ENCODE measurements around the gene ENPP1.
A peak's percentile ranks its signal among the peaks of the same experiment; 100 is the strongest.
"Not testable (repeated sequence)": the region's sequence is repeated elsewhere in the genome, so short reads cannot be mapped to it uniquely, and the experiment has no call there.

ENPP1 gene

DNA sequence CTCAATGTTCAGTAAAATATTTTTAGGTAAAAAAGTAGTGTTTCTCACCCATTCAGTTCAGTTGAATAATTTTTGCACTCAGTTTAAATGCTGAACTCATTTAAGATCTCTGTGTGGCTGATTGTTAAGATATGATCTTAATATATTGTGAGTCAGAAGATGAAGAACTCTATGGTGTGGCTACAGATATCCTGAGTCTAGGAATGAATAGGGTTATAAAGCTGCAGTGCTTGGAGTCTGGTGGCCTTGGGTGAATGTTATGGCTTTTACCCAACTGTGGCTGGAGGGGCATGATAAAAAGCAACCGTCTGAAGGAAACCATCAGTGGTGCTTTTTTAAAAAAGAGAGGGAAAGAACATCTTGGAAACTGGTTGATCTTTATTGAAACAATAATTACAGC lies 77.4 kb downstream of the ENPP1 start:
- DNase-seq: no peak

GRCh38 chr6:131886517-131886916 lies 78.7 kb downstream of the ENPP1 start:
- DNase-seq: no peak

GRCh38 chr6:131890091-131890490 lies 82.3 kb downstream of the ENPP1 start:
- no peak for DNase-seq

DNA sequence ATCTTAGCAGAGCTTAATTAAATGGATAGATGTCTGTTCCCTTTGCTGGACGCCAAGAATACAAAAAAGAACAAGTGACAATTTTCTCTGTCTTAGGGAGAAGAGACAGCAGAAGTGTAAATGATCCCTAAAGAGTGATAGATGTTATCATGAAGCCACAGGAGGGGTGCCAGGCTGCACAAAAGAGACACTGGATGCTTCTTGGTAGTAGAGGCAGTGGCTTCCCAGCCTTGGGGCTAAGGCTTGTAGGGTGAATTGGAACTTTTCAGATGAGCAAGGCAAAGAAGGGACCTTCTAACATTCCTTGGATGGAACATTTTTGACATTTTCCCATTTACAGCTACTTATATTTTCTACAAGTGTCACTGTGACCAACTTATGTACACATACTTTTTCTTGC lies 85.4 kb downstream of the ENPP1 start:
- DNase-seq: no peak

- no peak for DNase-seq
Observed at GRCh38 chr6:131894493-131895424, 86.9 kb downstream of the ENPP1 start.

DNA sequence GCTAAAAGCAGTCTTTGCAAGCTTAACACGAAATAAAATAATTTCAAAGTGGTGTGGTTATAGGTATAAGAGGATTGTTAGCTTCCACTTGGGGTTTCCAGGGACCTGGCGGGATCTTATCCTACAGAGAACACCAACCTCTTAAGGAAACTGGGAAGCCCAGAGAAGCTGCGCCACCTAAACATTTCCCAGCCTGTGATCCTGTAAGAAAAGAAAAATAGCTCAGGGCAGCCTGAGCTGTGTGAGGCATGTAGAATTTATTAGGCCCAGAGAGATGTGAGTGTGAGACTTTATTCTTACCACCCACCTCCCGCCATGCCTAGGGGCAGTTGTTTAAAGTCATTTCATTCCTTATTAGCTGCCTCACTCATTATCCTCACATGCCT lies 89.2 kb downstream of the ENPP1 start:
- DNase-seq: no peak

DNA sequence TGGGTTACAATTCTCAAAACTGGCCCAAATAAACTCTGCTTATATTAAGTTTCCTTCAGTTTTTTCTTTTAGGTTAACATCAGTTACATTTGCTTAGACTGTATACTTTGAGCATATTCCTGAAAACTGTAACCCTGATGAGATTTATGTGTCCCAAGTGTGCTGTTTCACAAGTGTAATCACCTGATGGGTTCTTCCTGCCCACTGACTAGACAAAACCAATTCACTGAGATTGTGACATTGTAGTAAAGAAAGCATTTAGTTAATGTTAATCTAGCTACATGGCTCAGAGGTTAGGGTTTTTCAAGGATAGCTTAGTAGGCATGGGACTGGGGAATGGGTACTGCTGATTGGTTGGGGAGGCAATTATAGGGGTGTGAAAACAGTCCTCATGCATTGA lies 89.8 kb downstream of the ENPP1 start:
- no peak for DNase-seq

DNA sequence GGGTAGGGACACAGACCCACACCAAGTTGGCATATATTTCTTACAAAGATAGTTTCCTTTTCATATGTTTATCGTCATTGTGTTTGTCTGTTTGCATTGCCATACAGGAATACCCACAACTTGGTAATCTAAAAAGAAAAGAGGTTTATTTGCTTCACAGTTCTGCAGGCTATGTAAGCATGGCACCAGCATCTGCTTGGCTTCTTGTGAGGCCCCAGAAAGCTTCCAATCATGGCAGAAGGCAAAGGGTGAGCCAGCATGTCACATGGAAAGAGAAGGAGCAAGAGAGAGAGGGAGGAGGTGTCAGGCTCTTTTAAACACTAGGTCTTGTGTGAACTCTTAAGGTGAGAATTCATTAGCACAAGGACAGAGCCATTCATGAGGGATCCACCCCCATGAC lies 90.9 kb downstream of the ENPP1 start:
- no peak for DNase-seq

- DNase-seq: no peak
Observed at GRCh38 chr6:131900231-131900630, 92.4 kb downstream of the ENPP1 start.

- not testable (repeated sequence) for DNase-seq
Observed at GRCh38 chr6:131901326-131901873, 93.6 kb downstream of the ENPP1 start.

DNA sequence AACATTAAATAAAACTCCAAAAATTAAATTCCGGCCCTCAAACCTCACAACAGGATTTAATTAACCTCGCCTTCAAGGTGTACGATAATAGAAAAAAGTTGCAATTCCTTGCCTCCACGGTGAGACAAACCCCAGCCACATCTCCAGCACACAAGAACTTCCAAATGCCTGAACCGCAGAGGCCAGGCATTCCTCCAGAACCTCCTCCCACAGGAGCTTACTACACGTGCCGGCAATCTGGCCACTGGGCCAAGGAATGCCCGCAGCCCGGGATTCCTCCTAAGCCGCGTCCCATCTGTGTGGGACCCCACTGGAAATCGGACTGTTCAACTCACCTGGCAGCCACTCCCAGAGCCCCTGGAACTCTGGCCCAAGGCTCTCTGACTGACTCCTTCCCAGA lies 95.9 kb downstream of the ENPP1 start:
- not testable (repeated sequence) for DNase-seq

GRCh38 chr6:131908787-131909186 lies 101.0 kb downstream of the ENPP1 start:
- not testable (repeated sequence) for DNase-seq

DNA sequence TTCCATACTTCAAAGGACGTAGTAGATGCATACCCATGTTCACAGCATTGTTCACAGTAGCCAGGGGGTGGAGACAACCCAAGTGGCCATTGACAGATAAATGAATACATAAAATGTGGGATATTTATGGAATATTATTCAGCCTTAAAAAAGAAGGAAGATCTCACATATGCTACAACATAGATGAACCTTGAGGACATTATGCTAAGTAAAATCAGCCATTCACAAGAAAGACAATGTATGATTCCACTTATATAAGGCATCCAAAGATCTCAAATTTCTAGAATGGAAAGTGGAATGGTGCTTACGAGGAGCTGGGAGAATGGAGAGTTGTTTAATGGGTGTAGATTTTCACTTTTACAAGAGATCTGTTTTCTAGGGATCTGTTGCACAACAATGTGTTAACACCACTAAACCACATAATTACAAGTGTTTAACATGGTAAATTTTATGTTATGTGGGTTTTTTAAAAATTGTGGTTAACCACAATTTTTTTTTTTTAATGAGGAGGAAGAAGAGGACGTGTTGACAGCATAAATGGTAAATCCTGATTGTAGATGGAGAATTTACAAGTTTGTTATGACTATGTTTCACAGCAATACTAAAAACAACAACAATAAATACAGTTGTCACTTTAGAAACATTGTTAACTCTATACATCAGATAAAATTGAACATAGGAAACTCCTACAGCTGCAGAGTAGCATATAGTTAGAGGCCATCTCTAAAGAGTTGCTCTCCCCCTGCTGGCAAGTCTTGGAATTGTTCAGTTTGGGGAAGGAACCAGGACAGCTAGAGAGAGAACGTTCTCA lies 101.8 kb downstream of the ENPP1 start:
- peak; percentile 73 for DNase-seq

DNA sequence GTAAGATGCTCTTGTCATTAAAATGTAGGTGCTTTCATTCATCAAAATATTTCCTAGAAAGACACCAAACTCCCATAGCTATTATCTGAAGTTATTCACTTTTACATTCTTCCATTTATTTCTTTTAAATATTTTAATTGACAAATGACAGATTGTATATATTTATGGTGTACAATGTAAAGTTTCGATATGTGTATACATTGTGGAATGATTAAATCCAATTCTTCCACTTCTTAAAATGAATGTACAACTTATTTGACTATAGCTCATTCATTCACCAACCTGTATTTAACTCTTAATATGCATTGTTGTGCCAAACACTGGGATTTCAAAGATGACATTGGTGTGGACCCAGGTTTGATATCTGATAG lies 102.4 kb downstream of the ENPP1 start:
- no peak for DNase-seq

DNA sequence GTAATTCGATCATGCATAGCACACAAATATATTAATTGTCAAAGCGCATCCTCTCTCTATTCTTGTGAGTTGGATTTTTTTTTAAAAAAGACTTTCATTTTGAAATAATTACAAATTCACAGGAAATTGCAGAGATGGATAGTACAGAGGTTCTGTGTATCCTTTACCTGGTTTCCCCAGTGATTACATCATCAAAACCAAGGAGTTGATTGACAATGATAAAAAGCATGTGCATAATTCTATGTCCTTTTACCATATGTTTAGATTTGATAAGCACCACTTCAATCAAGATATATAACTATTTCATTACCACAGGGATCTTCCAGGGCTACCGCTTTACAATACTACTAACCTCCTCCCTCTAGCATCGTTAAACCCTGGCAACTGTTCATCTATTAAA lies 103.1 kb downstream of the ENPP1 start:
- DNase-seq: no peak

DNA sequence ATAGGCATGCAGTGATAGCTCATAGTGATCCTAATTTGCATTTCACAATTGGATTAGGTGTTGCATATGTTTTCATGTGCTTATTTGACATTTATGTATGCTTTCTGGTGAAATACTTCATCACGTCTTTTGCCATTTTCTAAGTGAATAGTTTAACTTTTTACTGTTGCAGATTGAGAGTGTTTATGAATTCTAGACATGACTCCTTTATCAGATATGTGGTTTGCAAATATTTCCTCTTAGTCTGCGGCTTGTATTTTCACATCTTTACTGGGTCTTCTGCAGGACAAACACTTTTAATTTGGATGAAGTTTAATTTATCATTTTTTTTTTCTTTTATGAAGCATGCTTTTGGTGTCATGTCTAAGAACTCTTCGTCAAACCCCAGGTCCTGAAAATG lies 104.1 kb downstream of the ENPP1 start:
- DNase-seq: no peak

DNA sequence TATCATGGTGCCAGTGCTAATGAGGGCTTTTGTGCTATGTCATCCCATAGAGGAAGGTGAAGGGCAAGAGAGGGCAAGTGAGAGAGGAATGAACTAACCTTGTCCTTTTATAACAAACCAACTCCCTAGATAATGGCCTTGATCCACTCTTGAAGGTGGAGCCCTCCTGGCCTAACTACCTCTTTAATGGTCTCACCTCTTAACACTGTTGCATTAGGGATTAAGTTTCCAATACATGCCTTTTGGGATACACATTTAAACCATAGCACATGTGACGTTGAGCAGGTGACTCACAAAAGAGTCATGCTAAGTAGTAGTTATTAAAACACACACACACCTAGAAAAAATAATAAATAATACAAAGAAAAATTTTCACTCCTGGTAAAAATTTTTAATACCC lies 106.4 kb downstream of the ENPP1 start:
- DNase-seq: no peak

GRCh38 chr6:131914967-131915751 lies 107.3 kb downstream of the ENPP1 start:
- peak; percentile 55 for DNase-seq

DNA sequence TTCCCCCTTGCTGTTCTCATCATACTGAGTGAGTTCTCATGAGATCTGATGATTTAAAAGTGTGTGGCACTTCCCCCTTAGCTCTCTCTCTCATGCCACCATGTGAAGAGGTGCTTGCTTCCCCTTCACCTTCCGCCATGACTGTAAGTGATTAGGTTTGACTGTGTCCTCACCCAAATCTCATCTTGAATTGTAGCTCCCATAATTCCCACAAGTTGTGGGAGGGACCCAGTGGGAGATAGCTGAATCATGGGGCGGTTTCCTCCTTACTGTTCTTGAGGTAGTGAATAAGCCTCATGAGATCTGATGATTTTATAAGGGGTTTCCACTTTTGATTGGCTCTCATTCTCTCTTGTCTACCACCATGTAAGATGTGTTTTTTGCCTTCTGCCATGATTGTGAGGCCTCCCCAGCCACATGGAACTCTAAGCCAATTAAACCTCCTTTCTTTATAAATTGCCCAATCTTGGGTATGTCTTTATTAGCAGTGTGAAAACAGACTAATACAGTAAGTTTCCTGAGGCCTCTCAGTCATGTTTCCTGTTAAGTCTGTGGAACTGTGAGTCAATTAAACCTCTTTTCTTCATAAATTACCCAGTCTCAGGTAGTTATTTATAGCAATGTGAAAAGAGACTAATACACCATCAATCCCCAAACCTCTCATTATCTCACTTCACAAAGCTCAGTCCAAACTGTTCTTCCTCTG lies 108.4 kb downstream of the ENPP1 start:
- not testable (repeated sequence) for DNase-seq

- no peak for DNase-seq
Observed at GRCh38 chr6:131916847-131917246, 109.0 kb downstream of the ENPP1 start.

DNA sequence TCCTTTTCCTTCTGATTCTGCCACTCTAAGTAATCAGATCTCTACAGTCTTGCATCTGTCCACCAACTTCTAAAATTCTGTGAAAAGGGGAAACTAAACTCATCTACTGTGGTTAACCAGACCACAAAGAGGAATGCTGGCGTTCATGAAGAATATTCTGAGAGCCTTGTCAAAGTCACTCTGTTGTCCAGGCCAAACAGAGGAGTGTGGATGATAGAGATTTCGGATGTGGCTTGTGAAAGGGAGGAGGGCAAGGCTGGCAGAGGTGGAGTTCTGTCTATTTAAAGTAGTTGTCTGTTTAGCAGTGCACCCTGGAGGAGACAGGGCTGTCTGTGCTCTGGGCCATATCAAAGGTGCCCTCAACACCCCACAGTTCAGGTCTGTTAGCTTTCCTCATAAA lies 109.5 kb downstream of the ENPP1 start:
- DNase-seq: no peak

All from CD4-positive, alpha-beta T cell treated with Interleukin-17A for 4 hours (primary cell).